ENCODE results near the gene RRP7A.
A peak's percentile ranks its signal among the peaks of the same experiment; 100 is the strongest.
"Not testable (repeated sequence)": the region's sequence is repeated elsewhere in the genome, so short reads cannot be mapped to it uniquely, and the experiment has no call there.

RRP7A gene

DNA sequence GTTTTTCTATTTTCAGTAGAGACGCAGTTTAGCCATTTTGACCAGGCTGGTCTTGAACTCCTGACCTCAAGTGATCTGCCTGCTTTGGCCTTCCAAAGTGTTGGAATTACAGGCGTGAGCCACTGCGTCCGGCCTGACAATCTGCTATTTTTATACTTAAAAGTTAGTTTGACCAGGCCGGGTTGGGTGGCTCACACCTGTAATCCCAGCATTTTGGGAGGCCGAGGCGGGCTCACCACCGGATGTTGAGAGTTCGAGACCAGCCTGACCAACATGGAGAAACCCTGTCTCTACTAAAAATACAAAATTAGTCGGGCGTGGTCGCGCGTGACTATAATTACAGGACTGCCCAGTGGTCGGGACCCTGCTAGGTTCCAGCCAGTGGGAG, 19.8 kb downstream of the RRP7A start:
- DNase-seq (ENCODE audit: low spot score), result not testable (repeated sequence)

- not testable (repeated sequence) for DNase-seq (ENCODE audit: low spot score)
These were observed 24.0 kb downstream of the RRP7A start for GRCh38 chr22:42495533-42496141.

- no peak for DNase-seq (ENCODE audit: low spot score)
These were observed 26.2 kb downstream of the RRP7A start for GRCh38 chr22:42493393-42493792.

GRCh38 chr22:42492323-42492690, 27.3 kb downstream of the RRP7A start:
- no peak for DNase-seq (ENCODE audit: low spot score)

DNA sequence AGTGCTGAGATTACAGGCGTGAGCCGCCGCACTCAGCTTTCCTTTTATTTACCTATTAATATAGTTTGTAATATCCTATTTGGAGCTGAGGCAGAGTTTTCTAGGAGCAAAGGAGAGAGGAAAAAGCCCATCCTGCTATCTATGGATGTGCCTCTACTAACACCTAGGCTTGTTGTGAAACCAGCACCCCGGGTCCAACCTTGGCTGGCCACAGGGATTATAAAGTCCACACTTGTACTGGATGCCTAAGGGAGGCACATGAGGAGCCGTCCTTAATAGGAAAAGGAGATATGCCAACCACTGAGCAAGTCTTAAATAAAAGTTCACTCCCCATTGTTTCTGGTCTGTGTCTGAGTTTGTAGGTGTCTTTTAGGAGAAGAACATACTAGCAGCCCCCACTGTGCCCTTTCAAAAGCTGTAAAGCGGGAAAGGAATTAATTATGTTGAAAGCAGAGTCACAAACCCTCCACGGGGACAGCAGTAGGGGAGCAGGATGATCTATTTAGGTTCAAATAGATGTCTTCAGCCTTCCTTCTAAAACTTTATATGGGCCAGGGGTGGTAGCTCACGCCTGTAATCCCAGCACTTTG, 29.3 kb downstream of the RRP7A start:
- DNase-seq (ENCODE audit: low spot score), result no peak

DNA sequence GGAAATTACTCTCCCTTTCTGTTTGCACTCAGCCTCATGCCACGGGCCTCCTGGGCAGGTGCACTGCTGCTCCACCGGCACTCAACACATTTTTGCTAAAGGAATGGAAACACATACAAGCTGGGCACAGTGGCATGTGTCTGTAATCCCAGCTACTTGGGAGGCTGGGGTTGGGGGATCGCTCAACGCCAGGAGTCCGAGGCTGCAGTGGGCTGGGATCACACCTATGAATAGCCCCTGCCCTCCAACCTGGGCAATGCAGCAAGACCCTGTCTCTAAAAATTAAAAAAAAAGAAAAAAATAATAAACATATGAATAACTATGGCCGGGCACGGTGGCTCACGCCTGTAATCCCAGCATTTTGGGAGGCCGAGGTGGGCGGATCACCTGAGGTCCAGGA, 30.6 kb downstream of the RRP7A start:
- DNase-seq (ENCODE audit: low spot score), result no peak

DNA sequence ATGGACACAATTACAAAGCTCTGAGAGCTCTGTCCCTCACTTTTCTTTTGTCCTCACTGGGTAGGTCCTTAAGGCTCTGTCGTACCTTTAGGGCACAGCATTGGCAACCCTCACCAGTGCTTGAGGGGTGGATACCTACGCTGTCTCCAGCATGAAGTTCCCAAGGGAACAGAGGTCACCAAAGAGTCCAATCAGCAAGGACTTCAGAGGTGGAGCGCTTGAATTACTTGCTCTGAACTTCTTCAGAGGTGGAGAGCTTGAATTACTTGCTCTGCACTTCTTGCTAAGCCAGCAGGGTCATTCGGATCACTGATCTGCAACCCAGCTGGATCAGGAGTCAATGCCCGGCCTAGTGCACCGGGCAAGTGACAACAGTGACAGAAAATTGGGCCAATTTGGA, 35.1 kb downstream of the RRP7A start:
- no peak for DNase-seq (ENCODE audit: low spot score)

GRCh38 chr22:42483610-42484223, 35.9 kb downstream of the RRP7A start:
- DNase-seq (ENCODE audit: low spot score), result not testable (repeated sequence)

GRCh38 chr22:42475122-42475521, 44.5 kb downstream of the RRP7A start:
- no peak for DNase-seq (ENCODE audit: low spot score)

GRCh38 chr22:42473484-42474193, 46.0 kb downstream of the RRP7A start:
- peak; percentile 66 for DNase-seq (ENCODE audit: low spot score)

DNA sequence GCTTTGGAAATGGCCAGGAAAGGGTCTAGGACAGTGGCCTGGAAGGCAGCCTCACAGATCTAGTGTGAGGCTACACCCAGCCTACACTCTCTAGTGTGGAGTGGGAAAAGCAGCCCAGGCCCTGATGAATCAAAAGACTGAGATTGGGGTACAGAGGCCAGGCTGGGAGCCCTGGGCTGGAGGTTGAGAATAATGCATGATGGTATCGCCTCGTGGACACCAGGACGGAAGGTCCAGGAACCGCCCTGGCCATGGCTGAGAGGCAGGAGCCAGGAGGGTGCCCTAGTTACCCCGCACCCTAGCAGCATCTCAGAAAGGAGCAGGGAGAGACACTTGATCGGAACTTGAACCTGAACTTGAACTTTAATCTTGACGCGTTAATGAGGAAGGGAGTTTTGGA, 46.9 kb downstream of the RRP7A start:
- DNase-seq (ENCODE audit: low spot score), result no peak

DNA sequence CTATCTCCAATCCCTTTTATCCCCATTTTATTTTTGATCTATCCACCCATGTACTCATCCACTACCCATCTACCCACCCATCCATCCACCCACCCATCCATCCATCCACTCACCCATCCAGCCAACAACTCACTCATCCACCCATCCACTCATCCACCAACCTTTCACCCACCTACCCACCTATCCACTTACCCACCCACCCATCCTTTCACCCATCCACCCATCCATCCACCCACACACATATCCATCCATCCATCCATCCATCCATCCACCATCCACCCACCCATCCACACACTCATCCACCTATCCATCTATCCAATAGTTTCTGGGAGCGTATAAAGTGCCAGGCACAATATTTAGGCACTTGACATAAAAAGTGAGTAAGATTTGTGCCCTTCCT, 48.2 kb downstream of the RRP7A start:
- DNase-seq (ENCODE audit: low spot score), result no peak

DNA sequence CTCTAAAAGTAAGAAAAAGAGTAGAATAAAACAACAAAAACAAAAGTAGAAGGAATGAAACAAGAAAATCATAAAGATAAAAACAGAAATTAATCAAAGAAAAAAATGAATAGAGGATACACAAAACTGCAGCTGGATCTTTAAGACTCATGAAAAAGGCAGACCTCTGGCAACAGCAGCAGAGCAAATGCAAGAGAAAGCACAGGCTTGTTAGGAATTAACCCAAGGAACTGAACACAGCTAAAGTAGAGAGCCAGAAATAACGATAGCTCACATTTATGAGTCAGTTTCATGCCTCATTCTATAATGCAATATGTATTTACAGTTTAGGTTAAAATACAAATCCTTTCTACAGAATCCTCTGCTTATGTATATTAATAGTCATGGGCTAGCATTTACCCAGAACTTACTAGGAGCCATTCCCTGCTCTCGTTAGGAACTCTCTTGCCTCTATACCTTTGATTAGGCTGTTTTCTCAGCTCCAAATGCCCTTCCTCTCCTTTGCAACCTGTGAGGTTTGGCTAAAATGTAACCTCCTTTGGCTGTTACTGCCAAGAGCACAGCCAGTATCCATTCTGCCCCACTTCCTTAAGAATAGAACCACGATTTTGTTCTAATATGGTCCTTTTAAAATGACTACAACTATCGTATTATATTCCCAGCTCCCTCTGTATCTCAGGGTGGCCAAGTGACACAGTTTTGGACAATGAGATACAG, 49.1 kb downstream of the RRP7A start:
- DNase-seq (ENCODE audit: low spot score), result no peak

DNA sequence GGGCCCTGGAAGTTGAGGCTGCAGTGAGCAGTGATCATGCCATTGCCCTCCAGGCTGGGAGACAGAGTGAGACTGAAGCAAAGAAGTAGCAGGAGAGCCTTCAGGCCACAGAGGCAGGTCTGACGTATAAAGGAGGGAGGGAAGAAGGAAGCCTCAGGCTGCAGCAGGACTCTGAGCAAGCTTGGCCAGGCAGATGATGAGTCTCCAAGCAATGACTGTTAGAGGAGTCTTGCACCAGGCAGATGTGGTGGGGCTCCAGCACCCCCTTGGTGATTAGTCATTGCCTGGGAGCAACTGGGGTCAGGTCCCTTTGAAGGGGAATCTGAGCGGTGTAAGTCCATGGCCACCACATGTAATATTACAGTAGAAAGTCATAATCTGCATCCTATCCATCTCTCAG, 50.8 kb downstream of the RRP7A start:
- DNase-seq (ENCODE audit: low spot score), result no peak

DNA sequence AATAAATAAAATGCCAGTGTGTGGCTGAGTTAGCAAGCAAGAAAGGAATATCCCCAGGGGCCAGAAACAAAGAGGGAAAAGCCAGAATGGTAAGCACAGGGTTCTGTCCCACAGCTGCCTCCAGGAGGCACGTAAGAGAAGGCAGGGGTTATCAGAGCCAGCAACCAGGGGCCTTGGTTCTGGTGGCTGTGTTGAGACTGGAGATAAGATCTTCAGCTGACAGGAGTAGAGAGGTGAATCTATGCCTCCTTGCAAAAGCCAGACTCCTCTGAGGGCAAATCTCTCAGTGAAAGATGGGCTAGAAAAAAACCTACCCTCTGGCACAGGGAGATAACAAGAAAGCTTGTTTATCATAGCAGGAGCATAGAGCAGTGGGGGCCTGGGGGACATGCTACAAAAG, 57.6 kb downstream of the RRP7A start:
- no peak for DNase-seq (ENCODE audit: low spot score)

- DNase-seq (ENCODE audit: low spot score), result no peak
These were observed 58.1 kb downstream of the RRP7A start for GRCh38 chr22:42461511-42461910.

Data from AG20443 (cell line).